HG03064 (cell line): ENCODE measurements around the gene SPOCK1.
A peak's percentile ranks its signal among the peaks of the same experiment; 100 is the strongest.
"Not testable (repeated sequence)": the region's sequence is repeated elsewhere in the genome, so short reads cannot be mapped to it uniquely, and the experiment has no call there.

Source experiments
- ATAC-seq: cut with Tn5 transposase; IDR thresholded peaks from one replicate; pipeline ENCODE4 v1.9.1; 2021; ENCODE audit warnings: low read depth; ENCODE audit not compliant: unreplicated experiment

Gene SPOCK1

GRCh38 chr5:137498736-137499505 is at the start of gene SPOCK1:
Gene SPOCK1, minus strand, starts transcription at chr5:137499326.
- peak; percentile 86 for ATAC-seq

- ATAC-seq = no peak
These were observed 46.8 kb upstream of the SPOCK1 start for GRCh38 chr5:137545956-137546355.

- not testable (repeated sequence) for ATAC-seq
These were observed 36.3 kb upstream of the SPOCK1 start for GRCh38 chr5:137535449-137535848.

GRCh38 chr5:137533963-137534362 is 34.8 kb upstream of the SPOCK1 start:
- ATAC-seq = no peak

- no peak for ATAC-seq
These were observed 32.1 kb upstream of the SPOCK1 start for GRCh38 chr5:137531266-137531665.

- no peak for ATAC-seq
These were observed 22.1 kb upstream of the SPOCK1 start for GRCh38 chr5:137521246-137521645.

GRCh38 chr5:137516961-137517360 is 17.8 kb upstream of the SPOCK1 start:
- no peak for ATAC-seq

GRCh38 chr5:137516251-137516797 is 17.2 kb upstream of the SPOCK1 start:
- no peak for ATAC-seq

- no peak for ATAC-seq
These were observed 16.1 kb upstream of the SPOCK1 start for GRCh38 chr5:137515238-137515637.

GRCh38 chr5:137510671-137511070 is 11.5 kb upstream of the SPOCK1 start:
- ATAC-seq = no peak

- ATAC-seq = no peak
These were observed 8.0 kb upstream of the SPOCK1 start for GRCh38 chr5:137507150-137507549.

- no peak for ATAC-seq
These were observed 7.2 kb upstream of the SPOCK1 start for GRCh38 chr5:137506296-137506695.

- ATAC-seq = no peak
These were observed 5.8 kb upstream of the SPOCK1 start for GRCh38 chr5:137504916-137505315.

- ATAC-seq = no peak
These were observed 4.3 kb upstream of the SPOCK1 start for GRCh38 chr5:137503456-137503855.

- no peak for ATAC-seq
These were observed 3.5 kb upstream of the SPOCK1 start for GRCh38 chr5:137502632-137503031.

- no peak for ATAC-seq
These were observed 2.8 kb upstream of the SPOCK1 start for GRCh38 chr5:137501846-137502406.

GRCh38 chr5:137501226-137501625 is 2.1 kb upstream of the SPOCK1 start:
- no peak for ATAC-seq

- no peak for ATAC-seq
These were observed 1.6 kb upstream of the SPOCK1 start for GRCh38 chr5:137500615-137501225.

GRCh38 chr5:137499506-137499847 is 351 bp upstream of the SPOCK1 start:
- not testable (repeated sequence) for ATAC-seq

GRCh38 chr5:137498301-137498735 is 808 bp downstream of the SPOCK1 start:
- no peak for ATAC-seq

GRCh38 chr5:137497396-137498290 is 1.5 kb downstream of the SPOCK1 start:
- ATAC-seq = no peak
